ENCODE measurements around the gene NPDC1.

The NPDC1 gene

GRCh38 chr9:136990242-136990911 is 55.6 kb downstream of the NPDC1 start:
- DNase-seq: no peak

Measured in GF-D8 (cell line).